IPS-NIHi7 (cell line): Measurements from ENCODE around the gene ACAT2.
"Not testable (repeated sequence)": the region's sequence is repeated elsewhere in the genome, so short reads cannot be mapped to it uniquely, and the experiment has no call there.

ENCODE experiments used
- DNase-seq: peaks from one replicate; pipeline ENCODE4 v3.0.0; 2012; ENCODE audit warnings: mixed read lengths; ENCODE audit errors: extremely low spot score

The ACAT2 gene

DNA sequence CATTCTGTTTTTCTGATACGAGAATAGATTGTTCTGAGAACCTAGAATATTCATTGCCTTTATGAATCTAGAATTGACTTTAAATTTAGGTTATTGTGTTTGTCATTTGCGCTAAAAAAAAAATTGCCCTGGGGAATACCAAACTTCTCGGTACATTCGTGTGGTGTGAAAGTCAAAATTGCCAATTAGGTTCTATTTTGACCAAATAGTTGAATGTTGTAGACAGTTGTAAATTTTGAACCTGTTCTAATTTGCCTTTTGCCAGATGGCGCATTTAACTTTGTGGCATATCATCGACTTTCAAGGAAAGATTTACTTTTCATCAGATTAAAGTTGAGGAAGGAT is 31.5 kb upstream of the ACAT2 start:
- no peak for DNase-seq

DNA sequence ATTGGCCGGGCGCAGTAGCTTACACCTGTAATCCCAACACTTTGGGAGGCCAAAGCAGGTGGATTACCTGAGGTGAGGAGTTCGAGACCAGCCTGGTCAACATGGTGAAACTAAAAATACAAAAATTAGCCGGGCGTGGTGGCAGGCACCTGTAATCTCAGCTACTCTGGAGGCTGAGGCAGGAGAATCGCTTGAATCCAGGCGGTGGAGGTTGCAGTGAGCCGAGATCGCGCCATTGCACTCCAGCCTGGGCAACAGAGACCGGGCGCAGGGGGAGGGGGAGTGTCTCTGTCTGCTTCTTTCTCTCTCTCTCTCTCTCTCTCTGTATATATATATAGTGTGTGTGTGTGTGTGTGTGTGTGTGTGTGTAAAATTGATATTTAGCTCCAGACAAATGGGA is 29.3 kb upstream of the ACAT2 start:
- not testable (repeated sequence) for DNase-seq

- DNase-seq = not testable (repeated sequence)
These were observed 28.4 kb upstream of the ACAT2 start for GRCh38 chr6:159733395-159733794.

DNA sequence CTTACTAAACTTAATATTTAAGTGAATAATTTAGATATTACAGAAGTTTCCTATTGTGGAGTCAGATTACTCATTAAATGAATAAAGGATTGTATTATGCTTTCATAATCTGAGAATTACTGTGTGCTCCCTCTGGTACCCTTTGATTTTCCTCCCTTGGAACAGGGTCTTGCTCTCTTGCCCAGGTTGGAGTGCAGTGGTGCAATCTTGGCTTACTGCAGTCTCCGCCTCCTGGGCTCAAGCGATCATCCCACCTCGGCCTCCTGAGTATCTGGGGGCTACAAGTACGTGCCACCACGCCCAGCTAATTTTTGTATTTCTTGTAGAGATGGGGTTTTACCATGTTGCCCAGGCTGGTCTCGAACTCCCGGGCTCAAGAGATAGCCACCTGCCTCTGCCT is 24.9 kb upstream of the ACAT2 start:
- DNase-seq = no peak

DNA sequence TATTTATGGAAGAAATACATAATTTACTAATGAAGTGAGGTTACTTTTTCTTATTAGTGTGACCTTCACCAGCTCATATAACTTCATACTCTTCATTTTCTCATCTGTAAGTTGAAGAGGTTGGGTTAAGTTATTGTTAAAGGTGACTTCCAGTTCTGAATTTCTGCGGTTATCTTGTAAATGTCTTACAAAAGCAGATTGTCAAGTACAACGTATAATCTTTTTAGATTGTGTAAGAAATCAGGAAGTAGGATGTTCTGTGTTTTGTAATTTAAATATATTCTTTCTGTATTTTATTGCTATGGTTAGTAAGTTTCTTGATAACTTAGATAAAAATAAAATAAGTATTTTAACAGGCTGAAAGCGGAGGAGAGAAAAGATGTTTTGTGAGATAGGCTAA is 22.5 kb upstream of the ACAT2 start:
- no peak for DNase-seq

GRCh38 chr6:159742165-159742564 is 19.7 kb upstream of the ACAT2 start:
- no peak for DNase-seq

- no peak for DNase-seq
These were observed 16.8 kb upstream of the ACAT2 start for GRCh38 chr6:159745081-159745480.

DNA sequence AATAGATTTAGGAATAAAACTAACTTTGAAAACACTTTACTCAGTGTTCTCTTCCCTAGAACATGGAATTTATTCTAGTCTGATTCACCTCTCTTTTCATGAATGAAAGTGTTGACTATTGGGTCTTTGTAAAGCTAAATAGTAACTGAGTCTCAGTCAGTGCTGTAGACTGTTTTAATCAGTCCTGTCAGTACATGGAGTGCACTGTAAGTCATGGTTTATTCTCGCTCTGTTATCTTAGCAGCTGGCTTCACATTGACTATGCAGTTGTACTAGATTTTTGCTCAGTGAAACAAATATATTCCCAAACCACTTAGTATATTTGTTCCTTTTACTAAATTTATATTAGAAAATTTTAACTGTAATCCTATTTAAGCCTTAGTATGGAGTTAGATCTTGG is 15.1 kb upstream of the ACAT2 start:
- DNase-seq = no peak

- DNase-seq = not testable (repeated sequence)
These were observed 13.7 kb upstream of the ACAT2 start for GRCh38 chr6:159748127-159748526.

- DNase-seq = no peak
These were observed 10.4 kb upstream of the ACAT2 start for GRCh38 chr6:159751448-159751847.

DNA sequence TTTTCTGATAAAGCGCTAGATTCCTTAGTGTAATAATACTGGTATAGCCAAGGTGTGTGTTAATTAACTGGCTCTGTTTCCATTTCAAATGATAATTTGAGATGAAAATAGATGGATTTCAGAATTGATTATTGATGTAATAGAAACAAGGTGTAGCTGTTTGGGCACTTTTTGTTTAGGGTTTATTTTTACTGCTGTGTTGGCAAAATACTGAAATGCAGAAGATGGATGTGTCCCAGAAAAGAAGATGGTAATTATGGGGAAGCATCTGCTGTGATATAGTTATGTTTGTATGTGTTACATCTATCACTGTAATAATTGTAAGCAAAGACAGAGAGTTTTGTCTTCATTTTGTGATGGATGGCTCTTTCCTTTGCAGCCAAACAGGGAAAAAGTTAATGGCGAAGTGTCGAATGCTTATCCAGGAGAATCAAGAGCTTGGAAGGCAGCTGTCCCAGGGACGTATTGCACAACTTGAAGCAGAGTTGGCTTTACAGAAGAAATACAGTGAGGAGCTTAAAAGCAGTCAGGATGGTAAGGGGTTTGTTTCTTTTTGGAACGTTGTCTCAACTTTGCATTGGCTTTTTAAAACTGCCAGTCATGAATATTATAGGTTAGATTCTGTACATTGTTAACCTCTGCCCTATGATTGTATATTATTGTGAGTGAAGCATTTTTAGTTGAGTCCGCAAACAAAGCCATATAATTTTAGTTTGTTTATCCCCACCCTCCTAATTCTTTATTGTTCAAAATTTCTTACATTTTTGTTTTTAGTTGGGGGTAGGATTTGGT is 8.6 kb upstream of the ACAT2 start:
- no peak for DNase-seq

DNA sequence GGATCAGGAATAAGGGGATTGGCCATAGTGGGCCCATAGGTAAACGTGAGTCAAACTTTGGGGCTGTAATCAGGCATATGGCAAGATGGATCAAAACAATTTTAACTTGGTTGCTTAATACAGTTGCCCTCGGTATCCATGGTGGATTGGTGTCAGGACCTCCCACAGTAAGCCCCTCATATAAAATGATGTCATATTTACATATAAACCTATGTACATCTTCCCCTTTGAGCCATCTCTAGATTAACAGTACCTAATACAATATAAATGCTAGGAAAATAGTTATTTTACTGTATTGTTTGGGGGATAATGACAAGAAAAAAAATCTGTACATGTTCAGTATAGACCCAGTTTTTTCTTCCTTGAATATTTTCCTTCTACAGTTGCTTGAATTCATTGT is 7.4 kb upstream of the ACAT2 start:
- DNase-seq = no peak

DNA sequence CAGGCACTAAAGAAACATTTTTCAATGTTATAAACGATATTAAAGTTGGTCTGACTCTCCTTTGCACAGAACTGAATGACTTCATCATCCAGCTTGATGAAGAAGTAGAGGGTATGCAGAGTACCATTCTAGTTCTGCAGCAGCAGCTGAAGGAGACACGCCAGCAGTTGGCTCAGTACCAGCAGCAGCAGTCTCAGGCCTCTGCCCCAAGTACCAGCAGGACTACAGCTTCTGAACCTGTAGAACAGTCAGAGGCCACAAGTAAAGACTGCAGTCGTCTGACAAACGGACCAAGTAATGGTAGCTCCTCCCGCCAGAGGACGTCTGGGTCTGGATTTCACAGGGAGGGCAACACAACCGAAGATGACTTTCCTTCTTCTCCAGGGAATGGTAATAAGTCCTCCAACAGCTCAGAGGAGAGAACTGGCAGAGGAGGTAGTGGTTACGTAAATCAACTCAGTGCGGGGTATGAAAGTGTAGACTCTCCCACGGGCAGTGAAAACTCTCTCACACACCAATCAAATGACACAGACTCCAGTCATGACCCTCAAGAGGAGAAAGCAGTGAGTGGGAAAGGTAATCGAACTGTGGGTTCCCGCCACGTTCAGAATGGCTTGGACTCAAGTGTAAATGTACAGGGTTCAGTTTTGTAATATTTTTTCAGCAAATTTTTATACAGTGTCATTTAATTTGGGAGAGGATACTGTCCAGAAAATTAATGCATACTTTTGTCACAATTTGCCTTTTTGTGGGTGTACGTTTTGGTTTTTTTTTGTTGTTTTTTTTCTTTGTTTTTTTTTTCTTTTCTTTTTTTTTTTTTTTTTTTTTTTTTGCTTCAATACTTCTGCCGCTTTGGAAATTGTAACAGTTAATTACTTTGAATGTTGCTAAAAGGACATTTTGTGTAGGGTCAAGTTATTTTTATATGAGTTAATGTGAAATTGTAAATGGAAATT is 6.6 kb upstream of the ACAT2 start:
- DNase-seq = no peak

GRCh38 chr6:159756508-159756907 is 5.3 kb upstream of the ACAT2 start:
- DNase-seq = no peak

GRCh38 chr6:159758031-159759001 is 3.5 kb upstream of the ACAT2 start:
- peak; percentile 35 for DNase-seq

GRCh38 chr6:159759645-159760044 is 2.2 kb upstream of the ACAT2 start:
- no peak for DNase-seq

- DNase-seq = peak; percentile 48
These were observed 1.2 kb upstream of the ACAT2 start for GRCh38 chr6:159760602-159761057.

- peak; percentile 12 for DNase-seq
These were observed 544 bp upstream of the ACAT2 start for GRCh38 chr6:159761129-159761872.

- peak; percentile 13 for DNase-seq
These were observed 942 bp downstream of the ACAT2 start for GRCh38 chr6:159762681-159763293.

DNA sequence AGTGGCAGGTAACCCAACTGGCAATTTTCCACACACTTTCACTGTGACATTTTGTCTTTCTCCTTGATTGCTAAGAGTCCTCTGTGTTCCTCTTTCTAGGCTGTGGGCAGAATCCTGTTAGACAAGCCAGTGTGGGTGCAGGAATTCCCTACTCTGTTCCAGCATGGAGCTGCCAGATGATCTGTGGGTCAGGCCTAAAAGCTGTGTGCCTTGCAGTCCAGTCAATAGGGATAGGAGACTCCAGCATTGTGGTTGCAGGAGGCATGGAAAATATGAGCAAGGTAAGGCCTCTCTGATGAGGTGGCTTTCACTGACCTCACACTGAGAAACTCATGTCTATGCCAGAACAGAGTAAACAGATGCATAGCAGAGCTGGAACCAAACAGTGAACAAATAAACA is 5.1 kb downstream of the ACAT2 start:
- DNase-seq = no peak
